HG02759 (cell line): ENCODE data around the gene INTS12.
"Not testable (repeated sequence)": the region's sequence is repeated elsewhere in the genome, so short reads cannot be mapped to it uniquely, and the experiment has no call there.

ENCODE experiments used
- ATAC-seq: cut with Tn5 transposase; IDR thresholded peaks from one replicate; pipeline ENCODE4 v1.9.1; 2021; ENCODE audit warnings: mild to moderate bottlenecking, moderate library complexity; ENCODE audit not compliant: unreplicated experiment

INTS12 gene

GRCh38 chr4:105708181-105709080 is at the start of gene INTS12, which contains the start of gene GSTCD:
Gene INTS12, minus strand, starts transcription at chr4:105708689. Its CDS starts 8,684 bp downstream, at chr4:105700005.
Gene GSTCD, plus strand, starts transcription at chr4:105708784. Its CDS starts 8,830 bp downstream, at chr4:105717614.
- peak; percentile 79 for ATAC-seq

GRCh38 chr4:105755375-105755774 is 46.9 kb upstream of the INTS12 start:
- ATAC-seq, result no peak

- ATAC-seq, result no peak
Measured at GRCh38 chr4:105753361-105753760, 44.9 kb upstream of the INTS12 start.

- no peak for ATAC-seq
Measured at GRCh38 chr4:105751718-105752299, 43.3 kb upstream of the INTS12 start.

GRCh38 chr4:105748222-105748621 is 39.7 kb upstream of the INTS12 start:
- no peak for ATAC-seq

- no peak for ATAC-seq
Measured at GRCh38 chr4:105741548-105741947, 33.1 kb upstream of the INTS12 start.

- not testable (repeated sequence) for ATAC-seq
Measured at GRCh38 chr4:105735217-105735616, 26.7 kb upstream of the INTS12 start.

- not testable (repeated sequence) for ATAC-seq
Measured at GRCh38 chr4:105729895-105730294, 21.4 kb upstream of the INTS12 start.

GRCh38 chr4:105725623-105726022 is 17.1 kb upstream of the INTS12 start:
- no peak for ATAC-seq

GRCh38 chr4:105719204-105719603 is 10.7 kb upstream of the INTS12 start:
- ATAC-seq, result no peak

GRCh38 chr4:105715692-105716278 is 7.3 kb upstream of the INTS12 start:
- ATAC-seq, result no peak

- no peak for ATAC-seq
Measured at GRCh38 chr4:105714932-105715331, 6.4 kb upstream of the INTS12 start.

- ATAC-seq, result peak; percentile 66
Measured at GRCh38 chr4:105714071-105714521, 5.6 kb upstream of the INTS12 start.

GRCh38 chr4:105712766-105713165 is 4.3 kb upstream of the INTS12 start:
- ATAC-seq, result no peak

GRCh38 chr4:105710678-105711077 is 2.2 kb upstream of the INTS12 start:
- no peak for ATAC-seq

GRCh38 chr4:105710012-105710600 is 1.6 kb upstream of the INTS12 start:
- no peak for ATAC-seq

GRCh38 chr4:105709081-105709450 is 577 bp upstream of the INTS12 start:
- ATAC-seq, result peak; percentile 46

- ATAC-seq, result no peak
Measured at GRCh38 chr4:105707782-105708180, 708 bp downstream of the INTS12 start.

GRCh38 chr4:105698607-105699006 is 9.9 kb downstream of the INTS12 start:
- no peak for ATAC-seq

GRCh38 chr4:105695832-105696231 is 12.7 kb downstream of the INTS12 start:
- ATAC-seq, result not testable (repeated sequence)

- not testable (repeated sequence) for ATAC-seq
Measured at GRCh38 chr4:105694812-105695211, 13.7 kb downstream of the INTS12 start.
